Activated CD8-positive, alpha-beta memory T cell treated with anti-CD3 and anti-CD28 coated beads for 36 hours (primary cell): ENCODE data around the gene WDR62. TPM values are rescaled to one million over a fixed set of nuclear protein-coding genes. Genes with fewer than 3 reads are reported as not detected.
"Not testable (repeated sequence)": the region's sequence is repeated elsewhere in the genome, so short reads cannot be mapped to it uniquely, and the experiment has no call there.

ENCODE experiments used
- CTCF ChIA-PET: fragments of 350-600 bp; sonication (Branson Sonifier 250); formaldehyde crosslinking; loops from one replicate; lab custom pipeline; 2021; ENCODE audit warnings: antibody characterized with exemption; lab: Charles Lee
- POLR2A ChIA-PET: fragments of 350-600 bp; sonication (Branson Sonifier 250); formaldehyde crosslinking; loops from one replicate; lab custom pipeline; 2021; ENCODE audit warnings: antibody characterized with exemption; lab: Charles Lee
- total RNA-seq, 2 experiments: library from RNA; stranded (reverse); gene quantifications; one replicate each; pipeline ENCODE4 v1.2.3, GENCODE V29; 2021

Gene WDR62
- total RNA-seq, 2 experiments from 2014 or later = 18.6 to 19.2 TPM

- CTCF ChIA-PET = interaction anchor here (0.6 to 1.1 kb wide), 6 partner anchors 38 to 369 kb away, joined by 3 to 5 read pairs (median 4); no protein-coding TSS in a partner anchor
- POLR2A ChIA-PET = interaction anchor here (0.7 kb wide), 1 partner anchor 264 kb away, joined by 3 read pairs; no protein-coding TSS in a partner anchor
These were observed 6.7 kb downstream of the WDR62 start for GRCh38 chr19:36061367-36061766.

- POLR2A ChIA-PET = no interaction called here
- CTCF ChIA-PET = no interaction called here
These were observed 10.1 kb downstream of the WDR62 start for GRCh38 chr19:36064826-36065225.

- ChIA-PET POLR2A (no interaction called here), CTCF (no interaction called here)
These were observed 13.0 kb downstream of the WDR62 start for GRCh38 chr19:36067681-36068080.

GRCh38 chr19:36068810-36069499 lies 14.3 kb downstream of the WDR62 start:
- CTCF ChIA-PET, POLR2A ChIA-PET: not testable (repeated sequence)

GRCh38 chr19:36072081-36072480 lies 17.4 kb downstream of the WDR62 start:
- ChIA-PET POLR2A (no interaction called here), CTCF (no interaction called here)

- POLR2A ChIA-PET = no interaction called here
These were observed 18.6 kb downstream of the WDR62 start for GRCh38 chr19:36073121-36073876.

GRCh38 chr19:36079389-36079945 lies 24.8 kb downstream of the WDR62 start:
- POLR2A ChIA-PET = no interaction called here
- CTCF ChIA-PET = interaction anchor here (1.3 kb wide), 1 partner anchor 14 kb away, joined by 4 read pairs; no protein-coding TSS in a partner anchor

More at GRCh38 chr19:36073121-36073876, 18.6 kb downstream of the WDR62 start:
- CTCF ChIA-PET = interaction anchor here (0.6 to 1.6 kb wide), 2 partner anchors 11 to 669 kb away, joined by 3 to 4 read pairs; no protein-coding TSS in a partner anchor

GRCh38 chr19:36081385-36081784 lies 26.7 kb downstream of the WDR62 start:
- ChIA-PET POLR2A (no interaction called here), CTCF (no interaction called here)

GRCh38 chr19:36081894-36082293 lies 27.2 kb downstream of the WDR62 start:
- POLR2A ChIA-PET = interaction anchor here (0.6 kb wide), 1 partner anchor 16 kb away, joined by 3 read pairs; no protein-coding TSS in a partner anchor
- CTCF ChIA-PET = no interaction called here

- POLR2A ChIA-PET = no interaction called here
- CTCF ChIA-PET = interaction anchor here (1.0 kb wide), 1 partner anchor 15 kb away, joined by 3 read pairs; no protein-coding TSS in a partner anchor
These were observed 28.2 kb downstream of the WDR62 start for GRCh38 chr19:36082916-36083315.

- CTCF ChIA-PET = interaction anchor here (0.9 to 1.0 kb wide), 2 partner anchors 11 to 14 kb away, joined by 3 to 4 read pairs; no protein-coding TSS in a partner anchor
- POLR2A ChIA-PET = no interaction called here
These were observed 29.7 kb downstream of the WDR62 start for GRCh38 chr19:36084231-36085009.

GRCh38 chr19:36086326-36086725 lies 31.6 kb downstream of the WDR62 start:
- POLR2A ChIA-PET = no interaction called here
- CTCF ChIA-PET = no interaction called here

GRCh38 chr19:36089847-36090246 lies 35.1 kb downstream of the WDR62 start:
- POLR2A ChIA-PET = no interaction called here
- CTCF ChIA-PET = no interaction called here

- CTCF ChIA-PET = no interaction called here
- POLR2A ChIA-PET = no interaction called here
These were observed 36.4 kb downstream of the WDR62 start for GRCh38 chr19:36090910-36091695.

GRCh38 chr19:36092566-36092965 lies 37.9 kb downstream of the WDR62 start:
- ChIA-PET CTCF (no interaction called here), POLR2A (no interaction called here)

GRCh38 chr19:36093146-36093662 lies 38.5 kb downstream of the WDR62 start:
- ChIA-PET POLR2A (no interaction called here), CTCF (interaction anchor here (0.5 kb wide), 1 partner anchor 310 kb away, joined by 3 read pairs; no protein-coding TSS in a partner anchor)

- CTCF ChIA-PET = interaction anchor here (0.5 kb wide), 1 partner anchor 309 kb away, joined by 3 read pairs; no protein-coding TSS in a partner anchor
- POLR2A ChIA-PET = no interaction called here
These were observed 39.0 kb downstream of the WDR62 start for GRCh38 chr19:36093687-36094086.

GRCh38 chr19:36097036-36097435 lies 42.3 kb downstream of the WDR62 start:
- CTCF ChIA-PET = no interaction called here
- POLR2A ChIA-PET = no interaction called here
